HG02870 (cell line): ENCODE results near the gene CRYBB2.
"Not testable (repeated sequence)": the region's sequence is repeated elsewhere in the genome, so short reads cannot be mapped to it uniquely, and the experiment has no call there.

Source experiments
- ATAC-seq: cut with Tn5 transposase; IDR thresholded peaks from one replicate; pipeline ENCODE4 v1.9.1; 2021; ENCODE audit warnings: mild to moderate bottlenecking, moderate library complexity; ENCODE audit not compliant: unreplicated experiment

CRYBB2 gene

DNA sequence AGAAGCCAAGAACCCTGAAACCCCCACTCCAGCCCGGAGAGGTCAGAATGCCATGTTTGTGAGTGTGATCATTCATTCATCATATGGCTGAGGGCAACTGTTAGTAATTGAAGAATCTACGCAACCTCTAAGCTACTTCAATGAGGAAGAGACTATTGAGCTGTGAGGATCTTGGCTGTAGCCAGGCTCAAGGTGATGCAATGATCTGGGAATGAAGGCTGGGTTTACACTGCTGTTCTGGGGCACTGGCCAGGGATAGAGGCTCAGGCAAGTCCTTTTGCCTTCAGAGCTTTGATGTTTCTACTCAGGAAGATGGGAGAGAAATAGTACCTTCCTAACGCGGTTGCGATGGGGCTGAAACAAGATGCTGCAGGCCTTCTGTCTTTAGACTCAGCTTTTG is 12.9 kb downstream of the CRYBB2 start:
- ATAC-seq, result no peak

DNA sequence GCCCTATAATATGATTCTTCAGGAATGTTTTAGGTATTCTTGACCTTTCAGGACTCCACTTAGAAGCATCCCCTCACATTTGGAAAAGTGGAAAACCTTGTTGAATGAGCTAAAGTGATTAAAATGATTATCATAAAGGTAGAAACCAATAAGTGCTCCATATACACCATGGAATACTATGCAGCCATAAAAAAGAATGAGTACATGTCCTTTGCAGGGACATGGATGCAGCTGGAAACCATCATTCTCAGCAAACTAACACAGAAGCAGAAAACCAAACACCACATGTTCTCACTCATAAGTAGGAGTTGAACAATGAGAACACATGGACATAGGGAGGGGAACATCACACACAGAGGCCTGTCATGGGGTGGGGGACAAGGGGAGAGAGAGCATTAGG is 14.3 kb downstream of the CRYBB2 start:
- ATAC-seq, result not testable (repeated sequence)

DNA sequence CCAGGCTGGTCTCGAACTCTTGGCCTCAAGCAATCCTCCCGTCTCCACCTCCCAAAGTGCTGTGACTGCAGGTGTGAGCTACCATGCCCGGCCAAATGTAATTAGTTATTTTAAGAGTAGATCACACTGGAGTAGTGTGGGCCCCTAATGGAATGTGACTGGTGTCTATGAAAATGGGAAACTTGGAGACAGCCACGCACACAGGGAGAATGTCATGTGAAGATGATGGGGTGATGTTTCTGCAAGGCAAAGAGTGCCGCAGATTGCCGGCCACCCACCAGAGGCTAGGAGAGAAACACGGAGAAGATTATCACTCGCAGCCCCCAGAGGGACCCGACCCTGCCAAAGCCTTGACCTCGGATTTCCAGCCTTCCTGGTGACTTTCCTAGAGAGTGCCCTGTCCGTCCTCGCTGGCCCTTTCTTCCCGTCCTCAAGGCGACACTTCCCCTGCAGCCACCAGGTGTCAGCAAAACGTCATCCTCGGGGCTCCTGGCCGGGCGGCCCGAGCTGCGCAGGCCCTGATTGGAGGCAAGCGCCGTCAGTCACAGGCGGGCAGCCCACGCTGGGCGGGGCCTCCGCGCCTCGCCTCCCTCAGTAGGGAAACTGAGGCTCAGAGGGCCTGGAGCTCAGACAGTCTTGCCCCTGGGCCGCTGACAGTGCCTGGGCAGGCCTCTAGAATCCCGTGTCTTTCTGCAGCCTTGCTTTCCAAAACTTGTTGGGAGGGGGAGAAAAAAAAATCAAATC is 16.3 kb downstream of the CRYBB2 start:
- ATAC-seq, result no peak

DNA sequence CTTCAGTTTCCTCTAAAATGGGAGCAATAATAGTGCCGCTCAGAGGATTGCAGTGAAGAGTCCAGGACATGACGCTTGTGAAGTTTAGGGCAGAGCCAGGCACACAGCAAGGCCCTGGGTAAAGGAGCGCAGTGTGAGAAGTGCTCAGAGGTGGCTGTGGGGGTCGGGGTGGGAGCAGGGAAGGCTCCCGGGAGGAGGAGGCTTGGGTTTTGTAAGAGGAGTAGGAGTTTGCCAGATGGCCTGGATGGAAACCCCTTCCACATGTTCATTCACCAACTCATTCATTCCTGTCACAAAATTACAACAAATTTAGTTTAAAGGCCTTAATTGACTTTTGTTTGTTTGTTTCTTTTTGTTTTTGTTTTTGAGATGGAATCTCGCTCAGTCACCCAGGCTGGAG is 17.0 kb downstream of the CRYBB2 start:
- ATAC-seq, result no peak

DNA sequence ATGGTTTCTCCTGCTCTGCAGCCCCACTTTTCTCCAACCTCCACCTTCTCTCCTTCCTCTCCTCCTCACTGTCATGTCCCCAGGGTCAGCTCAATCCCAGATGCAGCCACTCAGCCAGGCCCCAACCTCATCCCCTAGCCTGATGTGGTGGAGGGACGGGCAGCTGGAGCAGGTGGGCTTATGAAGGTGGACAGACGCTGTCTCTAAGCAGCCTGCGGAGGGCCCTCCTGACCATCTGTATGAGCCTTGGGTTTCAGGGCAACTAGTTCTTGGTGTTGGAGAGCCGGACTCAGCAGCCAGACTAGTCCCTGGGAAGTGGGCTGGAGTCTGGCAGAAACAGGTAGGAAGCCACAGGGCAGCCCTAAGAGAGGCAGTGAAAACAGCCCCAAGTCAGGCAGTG is 18.1 kb downstream of the CRYBB2 start:
- ATAC-seq, result no peak

DNA sequence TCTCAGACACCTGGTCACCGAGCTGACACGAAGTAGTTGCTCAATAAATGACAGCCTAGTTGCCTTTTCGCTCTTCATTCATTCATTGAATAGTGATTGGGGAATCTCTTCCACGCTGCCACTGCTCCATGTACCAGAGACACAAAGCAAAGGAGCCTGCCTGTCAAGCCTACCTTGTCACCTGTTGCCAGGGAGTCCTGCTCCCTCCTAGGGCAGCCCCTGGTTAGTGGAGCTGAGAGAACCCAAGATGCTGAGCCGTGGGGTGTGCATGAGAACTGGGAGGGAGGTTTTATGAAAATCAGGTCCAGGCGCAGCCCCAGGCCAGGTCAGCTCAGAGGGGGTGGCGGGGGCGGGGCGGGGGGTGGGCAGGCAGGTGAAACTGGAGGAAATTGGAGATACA is 18.6 kb downstream of the CRYBB2 start:
- not testable (repeated sequence) for ATAC-seq

DNA sequence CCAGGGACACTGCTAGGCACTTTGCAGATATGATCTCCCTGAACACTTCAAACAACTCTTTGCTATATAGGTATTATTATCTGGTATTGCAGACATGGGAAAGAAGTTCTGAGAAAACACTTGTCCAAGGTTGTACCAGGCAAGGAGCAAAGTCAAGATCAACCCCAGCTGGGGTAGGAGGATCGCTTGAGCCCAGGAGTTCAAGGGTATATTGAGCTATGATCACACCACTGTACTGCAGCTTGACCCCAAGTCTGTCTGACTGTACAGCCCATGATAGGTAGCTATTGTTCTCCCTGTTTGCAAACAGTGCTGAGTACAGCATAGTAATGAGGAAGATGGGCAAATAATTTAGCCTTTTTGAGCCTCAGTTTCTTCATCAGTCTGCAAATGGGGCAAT is 35.7 kb downstream of the CRYBB2 start:
- not testable (repeated sequence) for ATAC-seq

DNA sequence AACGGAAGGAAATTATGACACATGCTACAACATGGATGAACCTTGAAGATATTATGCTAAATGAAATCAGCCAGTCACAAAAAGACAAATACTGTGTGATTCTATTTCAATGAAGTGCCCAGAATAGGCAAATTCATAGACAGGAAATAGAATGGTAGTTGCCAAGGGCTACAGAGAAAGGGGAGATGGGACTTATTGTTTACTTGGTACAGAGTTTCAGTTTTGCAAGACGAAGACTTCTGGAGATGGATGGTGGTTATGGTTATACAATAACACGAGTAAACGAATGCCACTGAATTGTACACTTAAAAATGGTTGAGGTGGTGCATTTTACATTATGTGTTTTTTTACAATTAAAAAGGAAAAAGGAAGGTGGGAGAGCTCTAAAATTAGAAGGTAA is 48.1 kb downstream of the CRYBB2 start:
- ATAC-seq, result not testable (repeated sequence)

DNA sequence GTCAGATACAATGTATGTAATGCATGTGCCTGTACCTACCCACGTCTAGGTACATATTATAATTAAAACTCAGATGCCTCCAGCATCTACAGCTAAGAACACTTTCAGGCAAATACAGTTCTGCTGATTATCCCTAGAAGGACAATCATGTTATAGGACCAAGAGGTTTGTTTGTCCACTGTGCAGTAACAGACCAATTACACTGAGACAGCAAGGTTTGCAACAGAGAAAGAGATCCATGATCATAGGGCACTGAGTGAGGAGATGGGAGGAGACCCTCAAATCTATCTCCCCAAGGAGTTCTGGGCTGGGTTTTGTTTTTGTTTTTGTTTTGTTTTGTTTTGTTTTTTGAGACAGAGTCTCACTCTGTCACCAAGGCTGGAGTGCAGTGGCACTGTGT is 49.5 kb downstream of the CRYBB2 start:
- not testable (repeated sequence) for ATAC-seq

DNA sequence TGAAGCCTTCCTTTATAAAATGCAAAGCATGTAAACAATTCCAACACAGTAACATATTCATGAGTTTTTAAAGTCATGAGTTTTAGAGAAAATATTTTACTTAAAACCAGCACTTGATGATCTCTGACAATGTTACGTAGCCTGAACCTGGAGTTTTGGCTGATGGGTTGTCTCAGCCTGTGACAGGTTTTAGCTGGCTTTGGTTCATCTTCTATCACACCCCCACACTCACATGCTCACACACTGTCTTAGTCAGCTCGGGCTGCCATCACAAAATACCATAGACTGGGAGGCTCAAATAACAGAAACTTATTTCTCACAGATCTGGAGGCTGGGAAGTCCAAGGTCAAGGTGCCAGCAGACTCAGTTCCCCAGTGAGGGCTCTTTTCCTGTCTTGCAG is 50.6 kb downstream of the CRYBB2 start:
- ATAC-seq, result not testable (repeated sequence)

DNA sequence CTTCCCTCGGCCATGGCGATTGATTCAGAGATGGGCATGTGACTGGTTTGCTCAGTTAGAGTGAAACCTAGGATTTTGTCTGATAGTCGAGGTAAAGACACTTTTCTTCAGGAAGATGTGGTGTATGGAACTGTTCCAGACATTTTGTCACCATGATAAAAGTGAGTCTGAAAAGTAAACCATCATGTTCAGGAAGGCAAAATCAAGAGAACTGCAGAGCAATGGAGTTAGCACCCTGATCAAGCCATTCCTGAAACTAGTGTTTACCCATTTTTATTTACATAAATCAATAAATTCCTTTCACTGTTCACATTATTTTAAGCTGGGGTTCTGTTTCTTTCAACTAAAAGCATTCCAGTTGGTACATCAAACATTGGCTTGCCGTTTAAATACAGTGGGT is 53.8 kb downstream of the CRYBB2 start:
- ATAC-seq, result not testable (repeated sequence)

DNA sequence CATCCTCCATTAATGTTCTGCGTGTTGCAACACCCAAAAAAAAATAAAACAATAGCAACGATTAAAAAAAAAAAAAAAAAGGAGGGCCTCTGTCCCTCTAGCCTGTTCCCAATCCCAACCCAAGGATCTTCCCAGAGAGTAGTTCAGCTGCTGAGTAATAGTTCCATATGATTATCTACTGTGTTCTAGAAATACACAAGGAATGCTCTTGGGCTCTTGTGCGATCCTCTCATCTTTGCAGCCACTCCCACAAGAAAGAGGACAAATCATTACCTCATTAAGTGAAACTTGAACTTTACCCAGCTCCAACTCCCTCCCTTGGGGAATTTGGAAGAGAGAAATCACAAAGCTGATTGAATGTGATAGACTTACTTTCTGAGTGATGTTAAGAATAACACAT is 54.5 kb downstream of the CRYBB2 start:
- ATAC-seq, result not testable (repeated sequence)

DNA sequence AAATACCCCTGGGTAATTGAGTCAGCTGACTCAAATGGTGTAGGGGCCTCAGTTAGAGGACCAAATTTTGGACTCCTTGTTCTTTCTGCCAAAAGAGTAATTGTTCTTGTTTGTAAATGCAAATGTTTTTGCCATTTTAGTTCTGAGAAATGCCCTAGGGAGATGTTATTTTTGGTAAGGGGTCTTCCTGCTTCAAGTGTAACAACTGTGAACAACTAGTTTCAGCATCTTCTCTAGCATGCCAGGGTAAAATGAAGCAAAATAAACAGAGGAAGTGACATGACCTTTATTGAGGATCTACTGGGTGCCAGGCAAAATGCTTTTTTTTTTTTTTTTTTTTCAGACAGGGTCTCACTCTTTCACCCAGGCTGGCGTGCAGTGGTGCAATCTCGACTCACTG is 60.7 kb downstream of the CRYBB2 start:
- ATAC-seq, result not testable (repeated sequence)
